Endothelial cell of umbilical vein (primary cell): Measurements from ENCODE around the gene MYO1E. TPM values are rescaled to one million over a fixed set of nuclear protein-coding genes. Genes with fewer than 3 reads are reported as not detected.

ENCODE experiments used
- BruUV-seq: library from RNA; stranded (reverse); fragments of 400-500 nt; replicated peaks from 2 replicates; lab custom pipeline; 2021; lab: Mats Ljungman, UMichigan
- CTCF ChIA-PET: fragments of 300-600, 350-600 bp; sonication (Branson Sonifier 250); formaldehyde crosslinking; loops from one replicate; lab custom pipeline; 2021; ENCODE audit warnings: antibody characterized with exemption, inconsistent platforms; lab: Charles Lee
- POLR2A ChIA-PET: fragments of 300-600, 350-600 bp; sonication (Branson Sonifier 250); formaldehyde crosslinking; loops from one replicate; lab custom pipeline; 2021; ENCODE audit warnings: antibody characterized with exemption, inconsistent platforms; lab: Charles Lee
- DNase-seq: peaks from one replicate; pipeline ENCODE4 v3.0.0-alpha.2; 2011; ENCODE audit warnings: low read depth, low spot score
- FAIRE-seq: peaks from 2 replicates; lab custom pipeline; 2011; peaks lifted over from hg19 to GRCh38; lab: Jason Lieb, UNC
- H2AFZ ChIP-seq: 2 replicates; pipeline ENCODE4 v1.6.0; 2012; ENCODE audit warnings: low read depth, low read length, control low read depth, inconsistent platforms
- H3K27ac ChIP-seq: 2 replicates; pipeline ENCODE4 v1.5.1; 2011; ENCODE audit warnings: low read depth, mild to moderate bottlenecking, control low read depth, low read length, moderate library complexity; ENCODE audit not compliant: insufficient read depth
- H3K27me3 ChIP-seq, 2 experiments: 2 replicates each; pipeline versions ENCODE4 v1.6.0 to v1.6.1; 2011; ENCODE audit warnings: low read length in 2 of 2, mixed read lengths in 1 of 2; ENCODE audit not compliant: control insufficient read depth in 2 of 2, insufficient read depth in 2 of 2
- H3K36me3 ChIP-seq, 2 experiments: 2 replicates in 1 of 2; 3 replicates in 1 of 2; pipeline ENCODE4 v1.5.1; 2011; ENCODE audit warnings: low read length in 2 of 2, mild to moderate bottlenecking in 1 of 2, moderate library complexity in 1 of 2; ENCODE audit not compliant: control insufficient read depth in 2 of 2, insufficient read depth in 2 of 2; ENCODE audit errors: extremely low read depth in 1 of 2
- H3K4me1 ChIP-seq: 3 replicates; pipeline ENCODE4 v1.5.1; 2011; ENCODE audit warnings: mild to moderate bottlenecking, low read length; ENCODE audit not compliant: control insufficient read depth, insufficient read depth; ENCODE audit errors: extremely low read depth
- H3K4me2 ChIP-seq: 2 replicates; pipeline ENCODE4 v1.6.1; 2011; ENCODE audit warnings: low read length, control low read depth, mixed read lengths; ENCODE audit not compliant: insufficient read depth
- H3K4me3 ChIP-seq, 3 experiments: fragments of 200-600 bp in 1 of 3; sonication (generic), shearing (Covaris generic) in 1 of 3; replicated peaks in 1 of 3; 2 replicates each; pipeline ENCODE4 v1.5.1; 2011 to 2016; ENCODE audit warnings: control low read depth in 3 of 3, low read length in 3 of 3, mild to moderate bottlenecking in 2 of 3, inconsistent platforms in 1 of 3, low read depth in 1 of 3, moderate library complexity in 1 of 3; ENCODE audit not compliant: insufficient read depth in 1 of 3
- H3K79me2 ChIP-seq: 2 replicates; pipeline ENCODE4 v1.6.0; 2012; ENCODE audit warnings: low read length, inconsistent platforms; ENCODE audit not compliant: control insufficient read depth, insufficient read depth
- H3K9ac ChIP-seq: replicated peaks from 2 replicates; pipeline ENCODE3; 2011; ENCODE audit warnings: low read length, control low read depth; ENCODE audit not compliant: insufficient read depth; ENCODE audit errors: extremely low read depth
- H3K9me1 ChIP-seq: replicated peaks from 3 replicates; pipeline ENCODE4 v1.6.0; 2011; ENCODE audit warnings: mild to moderate bottlenecking, low read length; ENCODE audit not compliant: control insufficient read depth, insufficient read depth; ENCODE audit errors: extremely low read depth
- H3K9me3 ChIP-seq: replicated peaks from 2 replicates; pipeline ENCODE4 v1.5.1; 2012; ENCODE audit warnings: low read length, inconsistent platforms; ENCODE audit not compliant: control insufficient read depth, insufficient read depth
- H4K20me1 ChIP-seq: replicated peaks from 2 replicates; pipeline ENCODE3; 2011; ENCODE audit warnings: mild to moderate bottlenecking, low read length; ENCODE audit not compliant: control insufficient read depth, insufficient read depth; ENCODE audit errors: extremely low read depth
- CTCF ChIP-seq, 2 donors: IDR thresholded peaks; 1 replicate in 1 of 2; 2 replicates in 1 of 2; pipeline ENCODE4 v1.5.1; 2011; ENCODE audit warnings: low read length in 2 of 2, mild to moderate bottlenecking in 2 of 2, moderate library complexity in 2 of 2, control low read depth in 1 of 2, inconsistent platforms in 1 of 2, low read depth in 1 of 2; ENCODE audit not compliant: insufficient read depth in 1 of 2; ENCODE audit errors: extremely low read depth in 1 of 2
- EZH2 ChIP-seq: IDR thresholded peaks from 2 replicates; pipeline ENCODE4 v1.6.1; 2012; ENCODE audit warnings: borderline replicate concordance, low read depth, mild to moderate bottlenecking, moderate library complexity, low read length, inconsistent platforms; ENCODE audit not compliant: severe bottlenecking
- FOS ChIP-seq: IDR thresholded peaks from 2 replicates; pipeline ENCODE4 v1.6.1; 2011; ENCODE audit warnings: mild to moderate bottlenecking, low read length, moderate library complexity, borderline replicate concordance; ENCODE audit not compliant: insufficient read depth
- GATA2 ChIP-seq: IDR thresholded peaks from 2 replicates; pipeline ENCODE4 v1.7.0; 2011; ENCODE audit warnings: low read depth, mild to moderate bottlenecking, moderate library complexity, mixed read lengths, low read length; ENCODE audit not compliant: insufficient read length, insufficient read depth
- JUN ChIP-seq: IDR thresholded peaks from 2 replicates; pipeline ENCODE4 v1.6.1; 2011; ENCODE audit warnings: borderline replicate concordance, low read depth; ENCODE audit not compliant: insufficient read length, insufficient read depth
- MAX ChIP-seq: IDR thresholded peaks from 2 replicates; pipeline ENCODE4 v1.6.1; 2011; ENCODE audit not compliant: insufficient read depth, insufficient read length
- MYC ChIP-seq: IDR thresholded peaks from one replicate; pipeline ENCODE4 v1.6.1; 2011; ENCODE audit warnings: mild to moderate bottlenecking, low read depth, low read length
- POLR2A ChIP-seq: IDR thresholded peaks from 2 replicates; pipeline ENCODE4 v1.6.1; 2012; ENCODE audit warnings: low read depth, mild to moderate bottlenecking, control low read depth, low read length
- POLR2AphosphoS5 ChIP-seq: IDR thresholded peaks from 2 replicates; pipeline ENCODE4 v1.6.1; 2012; ENCODE audit warnings: low read depth, mild to moderate bottlenecking, control low read depth, low read length, moderate library complexity; ENCODE audit not compliant: insufficient read depth
- dilution Hi-C: fragments of 300-500 bp; cut with MboI; formaldehyde crosslinking; loops from one replicate; pipeline ENCODE4 v1.15.0; 2019; ENCODE audit warnings: low sequenced_read_pairs; ENCODE audit not compliant: extremely low pct_ligation_motif_present
- intact Hi-C: fragments of 100-400 bp; cut with micrococcal nuclease; formaldehyde crosslinking; loops from one replicate; pipeline ENCODE4 v1.10.0; 2022
- polyA plus RNA-seq, 4 experiments: library from polyadenylated mRNA; depleted of rRNA in 3 of 4; stranded (reverse) in 3 of 4; unstranded in 1 of 4; fragments of >200 nt; gene quantifications; 2 replicates each; pipeline versions ENCODE4 v1.2.1 to v1.2.3, GENCODE V29; 2011 to 2012; ENCODE audit warnings: missing spikeins in 1 of 4
- total RNA-seq: library from RNA; stranded (reverse); gene quantifications from 2 replicates; pipeline ENCODE4 v1.2.3, GENCODE V29; 2021

MYO1E gene
- total and polyA plus RNA-seq, 2 donors (not counting 3 experiments of a cell fraction or from before 2014, with no cell fraction given): 31.6 to 218 TPM

- BruUV-seq: no TSS peak
- peaks cover 0 to 7% of the 10 kb centered on the region in 2 experiments for H3K36me3 ChIP-seq
- H3K4me2 ChIP-seq: no peak overlapping the region
- TF ChIP-seq GATA2: no peak
- TF ChIP-seq EZH2: no peak
- no peak for TF ChIP-seq POLR2A
- TF ChIP-seq MYC: no peak
- TF ChIP-seq POLR2AphosphoS5: no peak
- TF ChIP-seq FOS: no peak
- TF ChIP-seq CTCF (IDR thresholded peaks at IDR 0.05; ENCODE audit: extremely low read depth in 1 of 2, insufficient read depth in 1 of 2, low read depth in 1 of 2, low read length in 2 of 2): no peak
- no peak for TF ChIP-seq JUN
- TF ChIP-seq MAX: no peak
- H3K27me3 ChIP-seq: no peaks in the 10 kb centered on the region
- dilution Hi-C loops (no loop called here), intact Hi-C loops (loop anchor here (5.0 kb wide), 1 partner anchor 149 kb away; the partner anchor contains the start of gene MYO1E)
- no peak for DNase-seq
- no peaks in the 10 kb centered on the region for H3K9me3 ChIP-seq
- H3K79me2 ChIP-seq: no peaks in the 10 kb centered on the region
- peaks cover 56% of the 10 kb centered on the region for H3K4me1 ChIP-seq
- no peaks in the 10 kb centered on the region for H4K20me1 ChIP-seq
- no peak overlapping the region for H2AFZ ChIP-seq
- ChIA-PET CTCF (no interaction called here), POLR2A (no interaction called here)
- no peak for FAIRE-seq
- no peak overlapping the region for H3K27ac ChIP-seq
- H3K9ac ChIP-seq: no peak overlapping the region
- no peaks in the 10 kb centered on the region for H3K9me1 ChIP-seq
- no peak overlapping the region for H3K4me3 ChIP-seq
Measured at GRCh38 chr15:59222906-59223550, 149.6 kb downstream of the MYO1E start.
